ENCODE measurements around the gene SBF2.
"Not testable (repeated sequence)": the region's sequence is repeated elsewhere in the genome, so short reads cannot be mapped to it uniquely, and the experiment has no call there.

SBF2 gene

GRCh38 chr11:10117709-10118351 lies 176.2 kb downstream of the SBF2 start:
- DNase-seq (ENCODE audit: low read depth in 2 of 2), result no peak

DNA sequence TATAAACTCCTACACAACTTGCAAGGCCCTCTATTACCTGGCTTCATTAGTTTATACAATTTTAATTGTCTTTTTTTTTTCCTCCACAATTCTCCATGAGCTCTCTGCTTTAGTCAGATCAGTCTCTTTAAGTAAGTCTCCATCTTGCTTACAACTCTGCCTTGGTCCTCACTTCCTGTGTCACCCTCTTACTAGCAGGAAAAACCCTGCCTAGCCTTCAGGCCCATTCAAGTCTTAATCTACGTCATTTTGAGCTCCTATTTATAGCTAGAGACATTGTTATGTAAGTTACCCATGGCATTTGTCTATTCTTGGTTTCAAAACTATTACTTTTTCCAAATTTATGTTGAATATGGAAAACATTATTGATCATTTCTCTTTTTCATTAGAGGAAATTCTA lies 177.4 kb downstream of the SBF2 start:
- no peak for DNase-seq (ENCODE audit: low read depth in 2 of 2)

DNA sequence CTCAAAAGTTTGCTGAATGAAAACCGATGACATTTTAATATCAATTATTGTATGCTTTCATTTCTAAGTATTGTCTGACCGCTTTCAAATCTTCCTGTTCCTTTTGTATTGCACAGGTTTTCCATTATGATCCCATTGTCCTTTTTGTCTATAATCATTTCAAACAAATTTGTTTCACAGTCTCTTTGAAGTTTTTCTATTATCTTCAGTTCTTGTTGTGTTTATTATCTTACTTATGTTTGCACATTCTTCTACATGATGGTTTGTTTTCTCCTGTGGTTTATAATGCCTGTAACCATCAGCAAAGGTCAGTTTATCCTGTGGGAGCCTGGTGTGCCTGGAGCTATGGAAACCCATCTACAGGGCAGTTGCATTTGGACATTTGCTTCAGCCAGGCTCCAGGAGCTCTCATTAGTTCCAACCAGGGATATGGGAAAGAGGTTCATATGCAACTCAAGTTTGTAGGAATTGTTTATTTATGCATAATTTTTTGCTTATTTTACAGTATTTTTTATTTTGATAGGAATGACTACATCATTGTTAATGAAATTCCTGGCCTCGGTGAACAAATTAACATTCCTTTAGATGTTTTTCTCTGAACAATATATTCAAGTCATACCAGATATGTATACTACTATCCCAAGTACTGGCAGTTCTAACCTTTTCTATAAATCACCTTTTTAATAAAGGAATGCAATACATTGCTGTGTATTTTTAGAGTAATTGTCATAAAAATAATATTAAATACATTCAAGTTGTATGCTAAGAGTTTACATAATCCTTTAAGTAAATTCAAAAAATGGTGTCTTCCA lies 179.2 kb downstream of the SBF2 start:
- DNase-seq (ENCODE audit: low read depth in 2 of 2), result no peak

- DNase-seq (ENCODE audit: low read depth in 2 of 2), result no peak
Observed at GRCh38 chr11:10113852-10114251, 180.2 kb downstream of the SBF2 start.

GRCh38 chr11:10109806-10110205 lies 184.2 kb downstream of the SBF2 start:
- DNase-seq (ENCODE audit: low read depth in 2 of 2), result no peak

GRCh38 chr11:10108915-10109680 lies 184.9 kb downstream of the SBF2 start:
- no peak for DNase-seq (ENCODE audit: low read depth in 2 of 2)

GRCh38 chr11:10107497-10107896 lies 186.5 kb downstream of the SBF2 start:
- no peak for DNase-seq (ENCODE audit: low read depth in 2 of 2)

GRCh38 chr11:10097615-10098014 lies 196.4 kb downstream of the SBF2 start:
- no peak for DNase-seq (ENCODE audit: low read depth in 2 of 2)

DNA sequence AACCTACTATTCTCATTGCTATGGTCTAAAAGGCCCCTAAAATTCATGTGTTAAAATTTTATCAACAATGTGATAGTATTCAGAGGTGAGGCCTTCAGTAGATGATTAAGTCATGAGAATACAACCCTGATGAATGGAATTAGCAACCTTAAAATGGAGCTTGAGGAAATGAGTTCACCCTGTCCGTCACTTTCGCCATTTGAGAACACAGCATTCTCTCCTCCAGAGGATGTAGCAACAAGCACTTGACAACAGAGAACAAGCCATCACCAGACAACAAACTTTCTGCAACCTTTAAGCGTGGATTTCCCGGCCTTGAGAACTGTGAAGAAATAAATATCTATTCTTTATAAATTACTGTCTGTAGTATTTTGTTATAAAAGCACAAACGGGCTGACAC lies 197.0 kb downstream of the SBF2 start:
- DNase-seq (ENCODE audit: low read depth in 2 of 2), result no peak

DNA sequence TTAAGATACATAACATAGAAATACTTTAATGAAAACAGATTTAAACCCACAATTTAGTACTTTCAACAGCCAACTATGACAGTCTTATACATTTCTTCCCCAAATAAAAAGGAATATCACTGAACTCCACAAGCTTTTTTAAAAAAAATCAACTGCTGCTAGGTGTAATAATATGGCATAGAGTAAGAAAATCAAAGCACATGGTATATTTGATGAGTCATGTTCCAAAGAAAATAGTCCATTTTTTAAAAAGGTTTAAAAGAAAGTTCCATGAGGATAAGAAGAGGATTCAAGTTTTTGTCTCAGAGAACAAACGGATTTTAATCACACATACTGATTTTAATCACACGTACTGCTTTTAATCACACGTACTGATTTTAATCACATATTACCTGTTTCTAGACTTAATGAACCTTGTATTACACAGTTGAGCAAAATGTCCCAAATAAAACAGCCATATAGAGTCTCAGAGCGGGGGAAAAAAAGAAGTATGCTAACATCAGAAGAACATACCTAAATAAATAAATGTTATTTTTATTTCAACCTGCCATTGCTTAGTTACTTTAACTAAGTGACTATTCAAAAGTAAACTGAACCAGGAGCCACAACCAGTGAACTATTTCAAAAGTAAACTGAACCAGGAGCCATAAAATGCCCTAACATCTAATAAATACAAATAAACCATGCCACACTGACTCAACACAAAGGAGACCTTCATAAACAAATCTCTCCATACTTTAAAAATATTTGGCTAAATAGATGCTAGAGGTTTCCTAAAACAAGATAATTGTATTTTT lies 198.4 kb downstream of the SBF2 start:
- DNase-seq (ENCODE audit: low read depth in 2 of 2), result no peak

DNA sequence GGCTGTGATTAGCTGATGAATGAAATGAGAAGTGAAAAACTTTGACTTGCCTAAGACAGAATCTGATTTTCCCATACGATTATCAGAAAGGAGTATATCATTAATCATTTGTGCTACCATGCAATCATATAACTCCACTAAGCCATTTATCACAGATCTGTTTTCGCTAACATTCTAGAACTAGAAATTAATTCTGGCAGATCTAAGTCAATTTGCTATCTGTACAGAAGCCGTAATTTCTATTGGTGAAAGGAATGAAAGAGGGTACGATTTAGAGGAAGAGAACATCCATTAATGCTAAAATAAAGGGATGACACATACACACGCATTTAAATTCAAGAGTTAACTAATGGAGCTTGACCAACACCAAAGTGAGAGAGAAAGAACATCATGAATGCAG lies 201.6 kb downstream of the SBF2 start:
- no peak for DNase-seq (ENCODE audit: low read depth in 2 of 2)

DNA sequence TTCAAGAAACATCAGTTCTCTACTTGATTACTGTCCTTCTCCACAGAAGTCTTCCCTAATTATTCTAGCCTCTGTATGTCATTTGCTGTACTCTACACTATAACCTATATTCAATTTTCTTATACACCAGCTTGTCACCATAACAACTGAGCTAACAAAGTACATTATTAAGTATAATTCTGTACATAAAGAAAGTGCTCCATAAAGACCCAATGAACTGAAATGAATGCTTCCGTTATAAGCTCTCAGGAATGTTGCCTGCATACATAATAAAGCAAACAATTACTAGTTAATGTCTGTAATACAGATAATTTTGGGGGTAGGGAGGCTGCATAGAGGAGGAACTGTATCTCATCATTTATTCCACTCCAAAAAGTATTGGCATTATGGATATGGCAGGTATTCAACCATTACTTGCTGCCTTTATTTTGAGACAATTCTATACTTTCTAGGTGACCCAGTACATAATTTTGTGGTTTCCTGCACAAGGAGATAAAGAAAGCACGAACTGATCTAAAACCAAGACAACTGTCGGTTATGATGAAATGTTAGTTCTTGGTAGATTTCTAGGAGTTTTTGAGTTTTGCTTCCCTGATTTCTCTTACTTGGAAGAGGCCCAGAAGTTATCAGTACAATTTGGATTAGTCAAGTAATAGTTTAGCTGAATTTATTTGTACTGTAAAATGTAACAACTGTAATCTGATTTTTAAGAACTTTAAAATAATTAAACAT lies 202.5 kb downstream of the SBF2 start:
- no peak for DNase-seq (ENCODE audit: low read depth in 2 of 2)

DNA sequence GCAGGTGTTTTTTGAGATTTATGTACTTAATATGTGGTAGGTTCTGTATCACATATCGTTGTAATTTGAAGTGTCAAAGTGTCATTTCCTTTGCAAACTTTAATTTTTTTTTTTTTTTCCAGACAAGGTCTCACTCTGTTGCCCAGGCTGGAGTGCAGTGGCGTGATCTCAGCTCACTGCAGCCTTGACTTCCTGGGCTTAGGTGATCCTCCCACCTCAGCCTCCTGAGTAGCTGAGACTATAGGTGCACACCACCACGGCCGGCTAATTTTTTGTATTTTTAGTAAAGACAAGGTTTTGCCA lies 206.1 kb downstream of the SBF2 start:
- DNase-seq (ENCODE audit: low read depth in 2 of 2), result not testable (repeated sequence)

GRCh38 chr11:10087186-10087922 lies 206.7 kb downstream of the SBF2 start:
- DNase-seq (ENCODE audit: low read depth in 2 of 2), result no peak

- DNase-seq (ENCODE audit: low read depth in 2 of 2), result no peak
Observed at GRCh38 chr11:10080138-10080537, 213.9 kb downstream of the SBF2 start.

- DNase-seq (ENCODE audit: low read depth in 2 of 2), result peak in 1 of 2 donors; percentile 6
Observed at GRCh38 chr11:10076458-10077141, 217.4 kb downstream of the SBF2 start.

GRCh38 chr11:10075141-10075540 lies 218.9 kb downstream of the SBF2 start:
- no peak for DNase-seq (ENCODE audit: low read depth in 2 of 2)

- DNase-seq (ENCODE audit: low read depth in 2 of 2), result no peak
Observed at GRCh38 chr11:10072841-10073240, 221.2 kb downstream of the SBF2 start.

- DNase-seq (ENCODE audit: low read depth in 2 of 2), result no peak
Observed at GRCh38 chr11:10072142-10072541, 221.9 kb downstream of the SBF2 start.
